Breast epithelium (tissue), 3 donors: ENCODE data around the gene SAXO1.

Source experiments
- CTCF ChIP-seq, 3 donors: fragments of 450-650 bp; IDR thresholded peaks; one replicate each; pipeline ENCODE4 v1.5.1; 2016 to 2017; ENCODE audit warnings: antibody characterized with exemption in 3 of 3, mild to moderate bottlenecking in 3 of 3, moderate library complexity in 3 of 3
- POLR2A ChIP-seq: fragments of 450-650 bp; IDR thresholded peaks from one replicate; pipeline ENCODE4 v1.6.1; 2016; ENCODE audit warnings: antibody characterized with exemption, mild to moderate bottlenecking, moderate library complexity
- POLR2AphosphoS5 ChIP-seq, 3 donors: sonication (generic); formaldehyde crosslinking; IDR thresholded peaks; one replicate each; pipeline ENCODE4 v1.6.1; 2017; ENCODE audit warnings: antibody characterized with exemption in 3 of 3

GRCh38 chr9:18890372-18890771, 142.6 kb downstream of the SAXO1 start:
- TF ChIP-seq POLR2A (no peak), CTCF (IDR thresholded peaks at IDR 0.05) (no peak), POLR2AphosphoS5 (IDR thresholded peaks at IDR 0.05) (no peak)
